NT2/D1 (cell line): Measurements from ENCODE around the gene CD1E.
"Not testable (repeated sequence)": the region's sequence is repeated elsewhere in the genome, so short reads cannot be mapped to it uniquely, and the experiment has no call there.

Experiments used
- DNase-seq: peaks from one replicate; pipeline ENCODE4 v3.0.0-alpha.2; 2011; ENCODE audit warnings: low read depth, low spot score
- H3K27me3 ChIP-seq: 2 replicates; pipeline ENCODE4 v1.6.0; 2011; ENCODE audit warnings: mild to moderate bottlenecking; ENCODE audit not compliant: insufficient read length, insufficient read depth
- H3K36me3 ChIP-seq: 2 replicates; pipeline ENCODE4 v1.6.1; 2011; ENCODE audit warnings: mild to moderate bottlenecking, low read length, mixed read lengths; ENCODE audit not compliant: insufficient read depth, insufficient read length
- H3K4me1 ChIP-seq: 2 replicates; pipeline ENCODE4 v1.5.1; 2011; ENCODE audit not compliant: insufficient read depth, insufficient read length
- H3K4me3 ChIP-seq: 2 replicates; pipeline ENCODE4 v1.5.1; 2011; ENCODE audit warnings: low read depth; ENCODE audit not compliant: insufficient read length
- H3K9ac ChIP-seq: 2 replicates; pipeline ENCODE4 v1.6.0; 2011; ENCODE audit warnings: low read depth; ENCODE audit not compliant: insufficient read length
- H3K9me3 ChIP-seq: 2 replicates; pipeline ENCODE4 v1.5.1; 2011; ENCODE audit warnings: mild to moderate bottlenecking, low read length; ENCODE audit not compliant: insufficient read depth
- SUZ12 ChIP-seq: IDR thresholded peaks from 2 replicates; pipeline ENCODE4 v1.6.1; 2011; ENCODE audit not compliant: insufficient read length, insufficient read depth; ENCODE audit errors: extremely low read depth
- YY1 ChIP-seq: IDR thresholded peaks from 2 replicates; pipeline ENCODE4 v1.6.1; 2011; ENCODE audit not compliant: insufficient read length, insufficient read depth
- ZNF274 ChIP-seq: IDR thresholded peaks from 2 replicates; pipeline ENCODE4 v1.6.1; 2011; ENCODE audit warnings: mild to moderate bottlenecking, low read depth, low read length

CD1E gene

DNA sequence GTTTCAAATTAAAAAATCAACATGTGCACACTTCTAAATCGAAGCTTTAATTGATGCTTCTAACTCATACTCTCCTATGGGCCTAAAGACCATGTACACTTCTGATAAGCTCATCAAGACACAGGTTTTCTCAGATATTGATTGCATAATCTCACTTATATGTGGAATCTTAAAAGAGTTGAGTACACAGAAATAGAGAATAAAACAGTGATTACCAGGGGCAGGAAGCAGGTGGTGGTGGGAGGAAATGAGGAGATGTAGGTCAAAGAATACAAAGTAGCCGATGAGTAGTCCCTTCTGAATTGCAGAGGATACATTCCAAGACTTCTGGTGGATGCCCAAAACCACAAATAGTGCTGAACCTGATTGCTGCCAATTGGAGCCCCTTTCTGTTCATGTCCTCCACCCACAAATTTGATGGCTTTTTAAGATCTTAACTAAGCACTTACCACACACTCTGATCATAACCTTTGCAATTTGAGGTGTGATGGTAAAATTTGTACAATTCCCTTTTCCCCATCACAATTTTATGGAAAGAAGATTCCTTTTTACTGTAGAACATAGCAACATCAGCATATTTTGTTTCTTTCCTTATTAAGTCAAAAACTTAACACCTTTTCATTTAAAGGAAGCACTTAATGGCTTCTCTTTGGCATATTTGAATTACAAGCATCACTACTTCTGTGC, 19.0 kb upstream of the CD1E start:
- H3K9ac ChIP-seq = no peak overlapping the region
- peaks cover 3% of the 10 kb centered on the region for H3K4me1 ChIP-seq
- no peaks in the 10 kb centered on the region for H3K36me3 ChIP-seq
- no peak overlapping the region for H3K4me3 ChIP-seq
- H3K27me3 ChIP-seq = no peaks in the 10 kb centered on the region
- no peak for DNase-seq
- TF ChIP-seq YY1 = no peak
- no peak for TF ChIP-seq ZNF274
- TF ChIP-seq SUZ12 = no peak
- no peaks in the 10 kb centered on the region for H3K9me3 ChIP-seq

DNA sequence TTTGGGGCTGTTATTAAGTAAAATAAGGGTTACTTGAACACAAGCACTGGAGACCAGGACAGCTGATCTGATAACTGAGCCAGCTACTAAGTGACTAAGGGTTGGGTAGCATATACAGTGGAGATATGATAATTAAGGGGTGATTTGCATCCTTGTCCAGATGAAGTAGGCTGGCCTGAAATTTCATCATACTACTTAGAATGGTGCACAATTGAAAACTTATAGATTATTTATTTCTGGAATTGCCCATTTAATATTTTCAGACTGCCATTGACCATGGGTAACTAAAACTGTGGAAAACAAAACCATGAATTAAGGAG, 18.5 kb upstream of the CD1E start:
- H3K9ac ChIP-seq = no peak overlapping the region
- H3K27me3 ChIP-seq = no peaks in the 10 kb centered on the region
- no peaks in the 10 kb centered on the region for H3K9me3 ChIP-seq
- no peak for DNase-seq
- H3K4me3 ChIP-seq = no peak overlapping the region
- TF ChIP-seq SUZ12 (no peak), ZNF274 (no peak)
- H3K4me1 ChIP-seq = peaks cover 3% of the 10 kb centered on the region
- H3K36me3 ChIP-seq = no peaks in the 10 kb centered on the region

DNA sequence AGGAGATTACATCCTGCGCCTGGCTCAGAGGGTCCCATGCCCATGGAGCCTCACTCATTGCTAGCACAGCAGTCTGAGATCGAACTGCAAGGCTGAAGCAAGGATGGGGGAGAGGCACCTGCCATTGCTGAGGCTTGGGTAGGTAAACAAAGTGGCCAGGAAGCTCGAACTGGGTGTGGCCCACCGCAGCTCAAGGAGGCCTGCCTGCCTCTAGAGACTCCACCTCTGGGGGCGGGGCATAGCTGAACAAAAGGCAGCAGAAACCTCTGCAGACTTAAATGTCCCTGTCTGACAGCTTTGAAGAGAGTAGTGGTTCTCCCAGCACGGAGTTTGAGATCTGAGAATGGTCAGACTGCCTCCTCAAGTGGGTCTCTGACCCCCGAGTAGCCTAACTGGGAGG, 17.3 kb upstream of the CD1E start:
- not testable (repeated sequence) for H3K27me3 ChIP-seq, H3K9ac ChIP-seq, H3K4me1 ChIP-seq, H3K4me3 ChIP-seq, H3K36me3 ChIP-seq, H3K9me3 ChIP-seq
- peak; percentile 38 for DNase-seq

DNA sequence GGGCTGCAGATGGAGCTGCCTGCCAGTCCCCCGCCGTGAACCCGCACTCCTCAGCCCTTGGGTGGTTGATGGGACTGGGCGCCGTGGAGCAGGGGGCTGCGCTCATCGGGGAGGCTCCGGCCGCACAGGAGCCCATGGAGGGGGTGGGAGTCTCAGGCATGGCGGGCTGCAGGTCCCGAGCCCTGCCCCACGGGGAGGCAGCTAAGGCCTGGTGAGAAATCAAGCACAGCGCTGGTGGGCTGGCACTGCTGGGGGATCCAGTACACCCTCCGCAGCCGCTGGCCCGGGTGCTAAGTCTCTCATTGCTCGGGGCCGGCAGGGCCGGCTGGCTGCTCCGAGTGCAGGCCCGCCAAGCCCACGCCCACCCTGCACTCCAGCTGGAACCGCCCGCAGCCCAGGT, 4.7 kb upstream of the CD1E start:
- H3K27me3 ChIP-seq, DNase-seq: not testable (repeated sequence)
- H3K9me3 ChIP-seq = peaks cover 11% of the 10 kb centered on the region

GRCh38 chr1:158354255-158354654, 561 bp downstream of the CD1E start:
- H3K4me1 ChIP-seq = no peaks in the 10 kb centered on the region
- peaks cover 4% of the 10 kb centered on the region for H3K27me3 ChIP-seq
- H3K9me3 ChIP-seq = peaks cover 5% of the 10 kb centered on the region
- no peak overlapping the region for H3K9ac ChIP-seq
- TF ChIP-seq YY1 = no peak
- TF ChIP-seq ZNF274 = no peak
- no peak for TF ChIP-seq SUZ12
- DNase-seq = no peak
- H3K36me3 ChIP-seq = no peaks in the 10 kb centered on the region
- H3K4me3 ChIP-seq = no peak overlapping the region

More for the DNA sequence above, 4.7 kb upstream of the CD1E start:
- H3K36me3 ChIP-seq, H3K4me1 ChIP-seq, H3K4me3 ChIP-seq, H3K9ac ChIP-seq: not testable (repeated sequence)

- TF ChIP-seq SUZ12 = no peak
- TF ChIP-seq YY1 = no peak
- TF ChIP-seq ZNF274 = no peak
- DNase-seq = no peak
- no peaks in the 10 kb centered on the region for H3K36me3 ChIP-seq
- H3K9me3 ChIP-seq = no peaks in the 10 kb centered on the region
- H3K4me1 ChIP-seq = no peaks in the 10 kb centered on the region
- H3K9ac ChIP-seq = no peak overlapping the region
- peaks cover 4% of the 10 kb centered on the region for H3K27me3 ChIP-seq
- H3K4me3 ChIP-seq = no peak overlapping the region
Measured at GRCh38 chr1:158355773-158356285, 2.1 kb downstream of the CD1E start.

GRCh38 chr1:158356616-158357015, 2.9 kb downstream of the CD1E start:
- TF ChIP-seq ZNF274 (no peak), SUZ12 (no peak), YY1 (no peak)
- no peak overlapping the region for H3K4me3 ChIP-seq
- H3K9me3 ChIP-seq = no peaks in the 10 kb centered on the region
- no peak for DNase-seq
- no peaks in the 10 kb centered on the region for H3K4me1 ChIP-seq
- no peak overlapping the region for H3K9ac ChIP-seq
- H3K36me3 ChIP-seq = no peaks in the 10 kb centered on the region
- H3K27me3 ChIP-seq = peaks cover 4% of the 10 kb centered on the region

GRCh38 chr1:158357441-158357840, 3.7 kb downstream of the CD1E start:
- no peaks in the 10 kb centered on the region for H3K4me1 ChIP-seq
- no peak for TF ChIP-seq ZNF274
- TF ChIP-seq YY1 = no peak
- no peak for TF ChIP-seq SUZ12
- no peaks in the 10 kb centered on the region for H3K36me3 ChIP-seq
- H3K4me3 ChIP-seq = no peak overlapping the region
- DNase-seq = no peak
- H3K9ac ChIP-seq = no peak overlapping the region
- peaks cover 4% of the 10 kb centered on the region for H3K27me3 ChIP-seq
- H3K9me3 ChIP-seq = no peaks in the 10 kb centered on the region
